GM21717 (cell line): Measurements from ENCODE around the gene PRRT4.

ENCODE experiments used
- ATAC-seq: cut with Tn5 transposase; IDR thresholded peaks from one replicate; pipeline ENCODE4 v1.9.1; 2021; ENCODE audit warnings: mild to moderate bottlenecking, moderate library complexity; ENCODE audit not compliant: unreplicated experiment

PRRT4 gene

GRCh38 chr7:128350708-128351295 lies 10.7 kb downstream of the PRRT4 start:
- ATAC-seq = no peak

GRCh38 chr7:128349466-128349825 lies 12.0 kb downstream of the PRRT4 start:
- ATAC-seq = no peak

- no peak for ATAC-seq
Observed at GRCh38 chr7:128347647-128348097, 13.8 kb downstream of the PRRT4 start.

- ATAC-seq = no peak
Observed at GRCh38 chr7:128344431-128344774, 17.1 kb downstream of the PRRT4 start.

- peak; percentile 96 for ATAC-seq
Observed at GRCh38 chr7:128343554-128344430, 17.7 kb downstream of the PRRT4 start, which contains the start of gene RBM28. Gene RBM28, minus strand, starts transcription at chr7:128343908. Its CDS starts 115 bp downstream, at chr7:128343793.

GRCh38 chr7:128341733-128342132 lies 19.8 kb downstream of the PRRT4 start:
- no peak for ATAC-seq

GRCh38 chr7:128335730-128336129 lies 25.8 kb downstream of the PRRT4 start:
- ATAC-seq = no peak

- no peak for ATAC-seq
Observed at GRCh38 chr7:128324368-128324680, 37.2 kb downstream of the PRRT4 start.

GRCh38 chr7:128323459-128324367 lies 37.8 kb downstream of the PRRT4 start:
- no peak for ATAC-seq

- ATAC-seq = no peak
Observed at GRCh38 chr7:128323040-128323439, 38.5 kb downstream of the PRRT4 start.

- no peak for ATAC-seq
Observed at GRCh38 chr7:128322040-128322643, 39.3 kb downstream of the PRRT4 start.

- ATAC-seq = no peak
Observed at GRCh38 chr7:128321044-128321422, 40.5 kb downstream of the PRRT4 start.

- no peak for ATAC-seq
Observed at GRCh38 chr7:128318691-128319090, 42.8 kb downstream of the PRRT4 start.

- no peak for ATAC-seq
Observed at GRCh38 chr7:128311013-128311412, 50.5 kb downstream of the PRRT4 start.

GRCh38 chr7:128310499-128310898 lies 51.0 kb downstream of the PRRT4 start:
- ATAC-seq = no peak

GRCh38 chr7:128309976-128310375 lies 51.5 kb downstream of the PRRT4 start:
- no peak for ATAC-seq

- ATAC-seq = no peak
Observed at GRCh38 chr7:128309124-128309523, 52.4 kb downstream of the PRRT4 start.

GRCh38 chr7:128307061-128307460 lies 54.4 kb downstream of the PRRT4 start:
- no peak for ATAC-seq

GRCh38 chr7:128304212-128304611 lies 57.3 kb downstream of the PRRT4 start:
- no peak for ATAC-seq

- ATAC-seq = no peak
Observed at GRCh38 chr7:128303643-128304042, 57.8 kb downstream of the PRRT4 start.

GRCh38 chr7:128303133-128303532 lies 58.4 kb downstream of the PRRT4 start:
- no peak for ATAC-seq
